ENCODE results near the gene CYP24A1.
"Not testable (repeated sequence)": the region's sequence is repeated elsewhere in the genome, so short reads cannot be mapped to it uniquely, and the experiment has no call there.

CYP24A1 gene

GRCh38 chr20:54133434-54134427, 40.1 kb downstream of the CYP24A1 start:
- DNase-seq (ENCODE audit: low read depth), result peak; percentile 76

DNA sequence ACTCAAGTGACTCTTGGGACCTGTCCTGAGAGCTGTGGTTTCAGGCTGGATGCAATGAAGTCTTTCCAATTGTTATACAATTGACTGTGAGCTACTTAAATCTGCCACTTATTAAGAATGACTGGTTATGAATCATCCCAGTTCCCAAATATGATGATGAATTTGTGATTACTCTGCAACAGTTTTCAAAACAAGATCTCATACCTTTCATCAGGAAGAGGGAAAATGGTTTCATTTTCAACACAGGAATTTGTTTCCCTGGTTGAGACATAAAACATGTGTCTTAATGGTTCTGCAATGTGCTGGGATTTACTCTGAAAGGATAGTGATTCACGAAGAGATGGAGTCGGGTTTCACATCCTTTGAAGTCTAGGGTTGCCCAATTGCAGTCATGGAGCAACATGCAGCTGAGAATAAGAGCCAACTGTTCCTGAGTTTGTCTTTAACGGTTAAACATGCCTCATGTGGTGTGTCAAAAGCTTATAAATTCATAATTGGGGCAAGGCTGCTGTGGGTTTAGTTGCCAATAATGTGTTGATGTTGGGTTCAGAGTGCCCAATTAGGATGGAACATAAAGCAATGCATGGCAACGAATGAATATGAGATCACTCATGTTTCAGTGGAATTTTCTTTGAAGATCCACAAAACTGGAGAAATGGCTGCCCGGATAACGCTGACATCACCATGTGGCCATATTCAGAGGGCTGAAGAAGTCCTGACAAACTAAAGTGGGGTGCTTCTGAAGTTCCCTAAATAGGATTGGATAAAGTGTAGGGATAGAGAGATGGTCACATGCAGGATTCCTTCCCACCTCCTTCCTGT, 41.0 kb downstream of the CYP24A1 start:
- peak; percentile 99 for DNase-seq (ENCODE audit: low read depth)

DNA sequence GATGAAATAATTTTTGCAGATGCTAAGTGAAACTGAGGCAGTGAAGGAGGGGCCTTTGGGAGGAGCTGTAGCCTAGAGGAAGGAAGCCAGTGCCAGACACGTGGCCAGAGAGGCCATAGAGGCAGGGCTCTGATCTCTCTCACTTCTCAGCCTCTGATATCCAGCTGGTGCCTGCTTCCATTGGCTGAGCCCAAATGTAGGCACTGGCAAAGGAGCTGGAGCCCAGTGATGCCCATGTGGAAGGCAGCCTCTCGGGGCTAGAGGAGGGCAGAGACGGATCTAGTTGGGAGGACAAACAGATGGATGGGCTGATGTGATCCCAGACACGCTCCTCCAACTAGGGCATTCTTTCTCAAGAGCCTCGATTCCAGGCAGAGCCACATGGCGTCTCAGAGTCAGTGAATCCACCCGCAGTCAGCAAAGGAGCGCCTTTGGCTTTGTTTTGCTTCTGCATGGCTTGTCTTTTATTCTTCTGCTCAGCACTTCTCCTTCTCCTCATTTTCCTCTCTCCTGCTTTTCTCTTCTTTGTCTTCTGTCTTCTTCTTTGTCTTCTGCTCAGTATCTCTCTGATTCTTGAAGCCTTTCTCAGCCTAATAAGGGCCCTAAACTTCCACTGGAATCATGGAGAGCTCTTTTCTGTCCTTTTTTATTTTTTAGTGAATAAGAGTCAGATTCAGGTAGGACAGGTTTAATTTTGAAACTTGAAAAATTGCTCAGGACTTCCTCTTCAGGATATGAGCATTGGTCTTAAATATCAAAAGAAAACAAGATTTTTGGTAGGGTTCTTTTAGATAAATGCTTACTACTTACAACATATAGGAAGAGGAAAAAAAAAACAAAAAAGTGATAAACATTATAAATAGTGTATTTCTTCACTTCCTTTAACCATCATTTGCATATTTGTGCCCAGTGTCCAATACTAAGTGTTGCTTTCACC, 41.8 kb downstream of the CYP24A1 start:
- DNase-seq (ENCODE audit: low read depth), result no peak

GRCh38 chr20:54131125-54131524, 42.7 kb downstream of the CYP24A1 start:
- DNase-seq (ENCODE audit: low read depth), result not testable (repeated sequence)

DNA sequence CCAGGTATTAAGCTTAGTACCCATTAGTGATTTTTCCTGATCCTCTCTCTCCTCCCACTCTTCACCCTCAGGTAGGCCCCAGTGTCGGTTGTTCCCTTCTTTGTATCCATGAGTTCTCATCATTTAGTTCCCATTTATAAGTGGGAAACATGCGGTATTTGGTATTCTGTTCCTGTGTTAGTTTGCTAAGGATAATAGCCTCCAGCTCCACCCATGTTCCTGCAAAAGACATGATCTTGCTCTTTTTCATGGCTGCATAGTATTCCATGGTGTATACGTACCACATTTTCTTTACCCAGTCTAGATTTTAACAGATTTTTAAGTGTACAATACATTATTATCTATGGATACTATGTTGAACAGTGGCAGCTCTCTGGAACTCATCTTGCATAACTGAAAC, 44.4 kb downstream of the CYP24A1 start:
- DNase-seq (ENCODE audit: low read depth), result no peak

GRCh38 chr20:54127855-54128574, 45.8 kb downstream of the CYP24A1 start:
- DNase-seq (ENCODE audit: low read depth), result peak; percentile 69

GRCh38 chr20:54126806-54127655, 46.8 kb downstream of the CYP24A1 start:
- DNase-seq (ENCODE audit: low read depth), result no peak

DNA sequence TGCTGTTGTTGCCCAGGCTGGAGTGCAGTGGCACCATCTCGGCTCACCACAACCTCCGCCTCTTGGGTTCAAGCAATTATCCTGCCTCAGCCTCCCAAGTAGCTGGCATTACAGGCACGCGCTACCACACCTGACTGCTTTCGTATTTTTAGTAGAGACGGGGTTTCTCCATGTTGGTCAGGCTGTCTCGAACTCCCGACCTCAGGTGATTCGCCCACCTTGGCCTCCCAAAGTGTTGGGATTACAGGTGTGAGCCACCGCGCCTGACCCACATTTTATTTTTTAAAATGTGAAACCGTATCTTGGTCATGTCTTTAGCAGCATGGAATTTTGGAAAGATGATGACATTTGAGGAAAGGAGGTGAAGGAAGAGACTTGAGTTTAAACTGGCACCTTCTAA, 47.5 kb downstream of the CYP24A1 start:
- DNase-seq (ENCODE audit: low read depth), result not testable (repeated sequence)

- peak; percentile 99 for DNase-seq (ENCODE audit: low read depth)
These were observed 50.1 kb downstream of the CYP24A1 start for GRCh38 chr20:54123587-54124180.

- no peak for DNase-seq (ENCODE audit: low read depth)
These were observed 50.9 kb downstream of the CYP24A1 start for GRCh38 chr20:54122681-54123586.

GRCh38 chr20:54122189-54122588, 51.6 kb downstream of the CYP24A1 start:
- DNase-seq (ENCODE audit: low read depth), result peak; percentile 85

DNA sequence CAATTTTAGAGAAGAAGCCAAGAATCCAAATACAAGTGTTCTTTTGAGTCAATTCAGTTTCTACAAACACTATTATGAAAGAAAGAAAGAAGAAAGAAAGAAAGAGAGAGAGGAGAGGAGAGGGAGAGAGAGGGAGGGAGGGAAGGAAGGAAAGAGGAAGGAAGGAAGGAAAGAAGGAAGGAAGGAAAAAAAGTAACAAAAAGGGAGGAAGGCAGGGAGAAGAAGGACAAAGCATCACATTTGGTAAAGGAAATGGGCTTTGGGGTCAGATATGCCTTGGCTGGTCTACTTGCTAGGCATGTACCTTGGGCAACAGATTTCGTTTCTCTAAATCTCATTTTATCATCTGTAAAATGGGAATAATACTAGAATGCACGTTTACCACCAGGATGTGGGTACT, 54.0 kb downstream of the CYP24A1 start:
- DNase-seq (ENCODE audit: low read depth), result no peak

GRCh38 chr20:54118220-54119001, 55.4 kb downstream of the CYP24A1 start:
- no peak for DNase-seq (ENCODE audit: low read depth)

GRCh38 chr20:54116550-54117235, 57.1 kb downstream of the CYP24A1 start:
- no peak for DNase-seq (ENCODE audit: low read depth)

DNA sequence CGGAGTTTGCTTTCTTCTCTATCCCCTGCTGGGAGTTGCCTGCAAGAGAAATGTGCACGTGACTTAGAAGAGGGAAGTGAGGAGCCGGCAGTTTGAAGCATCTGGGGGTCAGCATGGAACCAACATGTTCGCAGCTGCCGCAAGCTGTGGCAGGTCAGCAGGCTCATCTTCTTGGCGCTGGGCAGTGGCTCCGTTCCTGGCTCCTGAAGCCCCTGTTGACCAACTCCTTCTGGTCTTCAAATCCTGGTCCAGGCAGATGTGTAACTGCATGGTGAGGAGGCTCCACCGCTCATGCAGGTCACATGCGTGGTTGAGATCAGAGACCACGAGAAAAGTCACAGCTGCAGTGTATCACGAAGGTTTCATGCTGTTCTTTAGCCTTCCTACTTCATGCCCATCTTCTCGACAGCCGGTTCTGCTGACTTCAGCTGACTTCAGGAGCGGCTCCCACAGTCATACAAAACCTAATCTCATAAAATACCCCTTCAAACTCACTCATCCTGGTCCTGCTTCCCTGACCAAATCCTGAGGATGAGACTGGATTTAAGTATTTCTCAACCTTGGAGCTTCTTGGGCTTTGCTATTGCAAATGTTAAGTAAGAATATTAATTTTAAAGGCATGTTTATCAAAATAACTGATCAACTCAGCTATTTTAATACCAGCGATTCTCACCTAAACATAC, 58.5 kb downstream of the CYP24A1 start:
- DNase-seq (ENCODE audit: low read depth), result no peak

DNA sequence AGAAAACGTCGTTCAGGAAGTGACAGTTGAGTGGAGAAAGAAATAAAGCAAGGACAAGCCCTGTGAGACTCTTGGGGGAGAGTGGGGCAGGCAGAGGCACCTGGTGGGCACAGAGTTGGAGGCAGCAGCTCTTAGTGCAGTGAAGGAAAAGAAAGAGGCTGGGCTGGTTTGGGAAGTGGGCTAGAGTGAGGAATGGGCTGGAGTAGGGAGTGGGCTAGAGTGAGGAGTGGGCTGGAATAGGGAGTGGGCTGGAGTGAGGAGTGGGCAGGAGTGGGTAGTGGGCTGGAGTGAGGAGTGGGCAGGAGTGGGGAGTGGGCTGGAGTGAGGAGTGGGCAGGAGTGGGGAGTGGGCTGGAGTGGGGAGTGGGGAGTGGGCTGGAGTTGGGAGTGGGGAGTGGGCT, 59.7 kb downstream of the CYP24A1 start:
- no peak for DNase-seq (ENCODE audit: low read depth)

DNA sequence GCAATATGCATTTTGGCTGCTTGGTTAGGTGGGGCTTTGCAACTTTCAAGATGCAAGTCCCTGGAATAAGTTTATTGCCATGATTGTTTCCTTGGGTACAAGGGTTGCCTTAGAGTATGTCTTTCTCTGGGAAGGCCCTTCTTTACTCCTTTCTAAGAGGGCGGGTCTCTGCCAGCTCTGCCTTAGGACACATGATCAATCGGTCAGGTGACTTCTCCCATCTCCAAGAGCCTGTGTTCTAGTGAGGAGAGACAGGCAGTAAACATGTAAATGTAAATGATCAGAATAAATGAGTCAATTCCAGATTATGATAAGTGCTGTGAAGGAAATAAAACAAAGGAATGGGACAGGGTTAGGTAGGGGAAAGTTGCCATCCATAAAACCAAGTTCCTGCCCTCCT, 60.2 kb downstream of the CYP24A1 start:
- DNase-seq (ENCODE audit: low read depth), result no peak
